Panc1 (cell line): ENCODE measurements around the gene AP5B1. TPM values are rescaled to one million over a fixed set of nuclear protein-coding genes. Genes with fewer than 3 reads are reported as not detected.
"Not testable (repeated sequence)": the region's sequence is repeated elsewhere in the genome, so short reads cannot be mapped to it uniquely, and the experiment has no call there.

ENCODE experiments used
- ATAC-seq: fragments of 200-7000 bp; cut with Tn5 transposase; 2 replicates; pipeline ENCODE4 v1.9.1; 2020; ENCODE audit warnings: mild to moderate bottlenecking, moderate library complexity
- BruUV-seq: library from RNA; stranded (reverse); fragments of 400-500 nt; replicated peaks from 2 replicates; lab custom pipeline; 2021; lab: Mats Ljungman, UMichigan
- CTCF ChIA-PET: fragments of 300-600 bp; sonication (Branson Sonifier 250); formaldehyde crosslinking; loops from one replicate; lab custom pipeline; 2022; ENCODE audit warnings: antibody characterized with exemption; lab: Charles Lee
- POLR2A ChIA-PET: fragments of 300-600 bp; sonication (Branson Sonifier 250); formaldehyde crosslinking; loops from one replicate; lab custom pipeline; 2022; ENCODE audit warnings: antibody characterized with exemption; lab: Charles Lee
- DNase-seq: peaks from one replicate; pipeline ENCODE4 v3.0.0-alpha.2; 2010; ENCODE audit warnings: low read depth, low spot score
- H3K27ac ChIP-seq: 2 replicates; pipeline ENCODE4 v1.5.1; 2011; ENCODE audit warnings: mild to moderate bottlenecking, low read length, inconsistent platforms
- H3K27me3 ChIP-seq: fragments of 200-500 bp; sonication (Bioruptor generic); 2 replicates; pipeline ENCODE4 v1.6.0; 2014; ENCODE audit warnings: low read length, inconsistent platforms; ENCODE audit not compliant: control insufficient read depth, insufficient read depth
- H3K36me3 ChIP-seq: fragments of 200-500 bp; sonication (Bioruptor generic); 2 replicates; pipeline ENCODE4 v1.5.1; 2014; ENCODE audit warnings: inconsistent platforms, mild to moderate bottlenecking, low read length, moderate library complexity; ENCODE audit not compliant: control insufficient read depth, insufficient read depth
- H3K4me1 ChIP-seq: 2 replicates; pipeline ENCODE4 v1.5.1; 2011; ENCODE audit warnings: inconsistent platforms, mild to moderate bottlenecking, low read length, moderate library complexity; ENCODE audit not compliant: control insufficient read depth, insufficient read depth
- H3K4me3 ChIP-seq, 2 experiments: 2 replicates each; pipeline ENCODE4 v1.5.1; 2011 to 2012; ENCODE audit warnings: low read depth in 2 of 2, low read length in 2 of 2, mild to moderate bottlenecking in 2 of 2, inconsistent platforms in 1 of 2, moderate library complexity in 1 of 2
- H3K9me3 ChIP-seq: fragments of 200-500 bp; sonication (Bioruptor generic); 2 replicates; pipeline ENCODE4 v1.5.1; 2014; ENCODE audit warnings: low read depth, mild to moderate bottlenecking, inconsistent platforms, low read length, moderate library complexity; ENCODE audit not compliant: control insufficient read depth, insufficient read depth
- CTCF ChIP-seq: fragments of 450-650 bp; IDR thresholded peaks from 2 replicates; pipeline ENCODE4 v1.5.1; 2017; ENCODE audit warnings: mild to moderate bottlenecking
- POLR2AphosphoS5 ChIP-seq: IDR thresholded peaks from 2 replicates; pipeline ENCODE4 v1.6.1; 2012; ENCODE audit warnings: mild to moderate bottlenecking, low read depth, low read length, moderate library complexity
- SIN3A ChIP-seq: IDR thresholded peaks from 2 replicates; pipeline ENCODE4 v1.6.1; 2012; ENCODE audit warnings: low read depth, mild to moderate bottlenecking, low read length, moderate library complexity, borderline replicate concordance; ENCODE audit not compliant: insufficient read depth
- TCF7L2 ChIP-seq: IDR thresholded peaks from 2 replicates; pipeline ENCODE4 v1.6.1; 2011; ENCODE audit warnings: mild to moderate bottlenecking, low read depth, low read length, inconsistent platforms
- in situ Hi-C: cut with HindIII; loops from 2 replicates; pipeline ENCODE4 v1.10.0; 2016; ENCODE audit warnings: low sequenced_read_pairs, low pct_unique_long_range_greater_than_20kb
- intact Hi-C: fragments of 100-400 bp; cut with micrococcal nuclease; formaldehyde crosslinking; loops from one replicate; pipeline ENCODE4 v1.10.0; 2022; ENCODE audit not compliant: unreplicated experiment
- total RNA-seq: library from RNA; stranded (reverse); gene quantifications from one replicate; pipeline ENCODE4 v1.2.1, GENCODE V29; 2021; ENCODE audit not compliant: unreplicated experiment
- TF ChIP-seq, protein P1 (sequence below), 2 experiments: IDR thresholded peaks; 2 replicates each; pipeline ENCODE4 v1.6.1; 2011 to 2012; ENCODE audit warnings: low read depth in 2 of 2, control low read depth in 1 of 2, low read length in 1 of 2, mild to moderate bottlenecking in 1 of 2, moderate library complexity in 1 of 2; ENCODE audit not compliant: insufficient read depth in 1 of 2

The AP5B1 gene
- total RNA-seq, 1 experiment from 2014 or later: 35.0 TPM

DNA sequence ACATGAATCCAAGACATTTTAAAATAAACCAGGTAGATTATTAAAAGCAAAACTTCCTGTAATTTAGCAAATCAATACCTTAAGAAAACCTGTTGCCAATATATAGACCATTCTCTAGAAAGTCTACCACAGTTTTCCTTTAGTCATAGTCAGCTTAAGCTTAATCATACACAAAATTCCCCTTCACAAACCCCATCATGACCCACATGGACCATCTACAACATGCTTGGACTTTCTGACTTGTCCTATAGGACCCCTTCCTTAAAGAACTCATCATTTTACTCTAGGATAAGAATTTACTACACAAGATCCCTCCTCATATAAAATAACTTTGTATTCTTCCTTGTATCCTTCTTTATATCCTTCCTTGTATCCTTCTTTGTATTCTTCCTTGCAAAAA, 44.0 kb downstream of the AP5B1 start:
- Histone ChIP-seq H3K4me1 (no peaks in the 10 kb centered on the region), H3K27ac (no peak overlapping the region), H3K9me3 (peaks cover 9% of the 10 kb centered on the region), H3K36me3 (no peaks in the 10 kb centered on the region), H3K4me3 (no peak overlapping the region), H3K27me3 (no peaks in the 10 kb centered on the region)
- in situ Hi-C loops (no loop called here), intact Hi-C loops (no loop called here)
- TF ChIP-seq POLR2AphosphoS5: no peak
- TF ChIP-seq SIN3A: no peak
- TF ChIP-seq, protein P1, sequence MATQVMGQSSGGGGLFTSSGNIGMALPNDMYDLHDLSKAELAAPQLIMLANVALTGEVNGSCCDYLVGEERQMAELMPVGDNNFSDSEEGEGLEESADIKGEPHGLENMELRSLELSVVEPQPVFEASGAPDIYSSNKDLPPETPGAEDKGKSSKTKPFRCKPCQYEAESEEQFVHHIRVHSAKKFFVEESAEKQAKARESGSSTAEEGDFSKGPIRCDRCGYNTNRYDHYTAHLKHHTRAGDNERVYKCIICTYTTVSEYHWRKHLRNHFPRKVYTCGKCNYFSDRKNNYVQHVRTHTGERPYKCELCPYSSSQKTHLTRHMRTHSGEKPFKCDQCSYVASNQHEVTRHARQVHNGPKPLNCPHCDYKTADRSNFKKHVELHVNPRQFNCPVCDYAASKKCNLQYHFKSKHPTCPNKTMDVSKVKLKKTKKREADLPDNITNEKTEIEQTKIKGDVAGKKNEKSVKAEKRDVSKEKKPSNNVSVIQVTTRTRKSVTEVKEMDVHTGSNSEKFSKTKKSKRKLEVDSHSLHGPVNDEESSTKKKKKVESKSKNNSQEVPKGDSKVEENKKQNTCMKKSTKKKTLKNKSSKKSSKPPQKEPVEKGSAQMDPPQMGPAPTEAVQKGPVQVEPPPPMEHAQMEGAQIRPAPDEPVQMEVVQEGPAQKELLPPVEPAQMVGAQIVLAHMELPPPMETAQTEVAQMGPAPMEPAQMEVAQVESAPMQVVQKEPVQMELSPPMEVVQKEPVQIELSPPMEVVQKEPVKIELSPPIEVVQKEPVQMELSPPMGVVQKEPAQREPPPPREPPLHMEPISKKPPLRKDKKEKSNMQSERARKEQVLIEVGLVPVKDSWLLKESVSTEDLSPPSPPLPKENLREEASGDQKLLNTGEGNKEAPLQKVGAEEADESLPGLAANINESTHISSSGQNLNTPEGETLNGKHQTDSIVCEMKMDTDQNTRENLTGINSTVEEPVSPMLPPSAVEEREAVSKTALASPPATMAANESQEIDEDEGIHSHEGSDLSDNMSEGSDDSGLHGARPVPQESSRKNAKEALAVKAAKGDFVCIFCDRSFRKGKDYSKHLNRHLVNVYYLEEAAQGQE (IDR thresholded peaks at IDR 0.05; ENCODE audit: insufficient read depth in 1 of 2, low read depth in 2 of 2, low read length in 1 of 2): no peak
- no peak for TF ChIP-seq CTCF
- ATAC-seq: no peak
- ChIA-PET CTCF (no interaction called here), POLR2A (interaction anchor here (0.7 kb wide), 1 partner anchor 34 kb away, joined by 4 read pairs; no protein-coding TSS in a partner anchor)
- DNase-seq: no peak
- BruUV-seq: no TSS peak

GRCh38 chr11:65735111-65735510, 45.7 kb downstream of the AP5B1 start:
- H3K36me3 ChIP-seq, intact Hi-C loops, in situ Hi-C loops, DNase-seq, ATAC-seq, H3K4me3 ChIP-seq, BruUV-seq, CTCF ChIA-PET, POLR2A ChIA-PET, H3K4me1 ChIP-seq, H3K9me3 ChIP-seq, H3K27me3 ChIP-seq, H3K27ac ChIP-seq: not testable (repeated sequence)

DNA sequence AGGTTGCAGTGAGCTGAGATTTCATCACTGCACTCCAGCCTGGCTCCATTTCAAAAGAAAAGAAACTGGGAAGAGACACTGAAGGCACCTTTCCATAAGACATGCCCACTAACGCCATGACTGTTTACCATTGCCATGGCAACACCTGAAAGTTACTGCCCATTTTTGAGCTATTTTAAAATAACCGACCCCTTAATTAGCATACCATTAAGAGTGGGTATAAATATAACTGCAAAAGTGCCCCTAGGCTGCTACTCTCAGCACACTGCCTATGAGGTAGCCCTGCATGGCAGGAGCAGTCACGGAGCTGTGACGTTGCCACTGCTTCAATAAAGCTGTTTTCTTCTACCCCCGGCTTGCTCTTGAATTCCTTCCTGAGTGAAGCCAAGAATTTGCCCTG, 50.3 kb downstream of the AP5B1 start:
- no peak for TF ChIP-seq CTCF
- TF ChIP-seq SIN3A: no peak
- TF ChIP-seq POLR2AphosphoS5: no peak
- TF ChIP-seq TCF7L2: no peak
- TF ChIP-seq, protein P1 (IDR thresholded peaks at IDR 0.05; ENCODE audit: insufficient read depth in 1 of 2, low read depth in 2 of 2, low read length in 1 of 2): no peak
- CTCF ChIA-PET: interaction anchor here (0.6 kb wide), 1 partner anchor 19 kb away, joined by 11 read pairs; no protein-coding TSS in a partner anchor
- Histone ChIP-seq H3K27ac (no peak overlapping the region), H3K4me1 (no peaks in the 10 kb centered on the region), H3K27me3 (no peaks in the 10 kb centered on the region), H3K36me3 (no peaks in the 10 kb centered on the region), H3K4me3 (no peak overlapping the region), H3K9me3 (no peaks in the 10 kb centered on the region; the same call in 1 of the 2 replicates)
- intact Hi-C loops (no loop called here), in situ Hi-C loops (no loop called here)
- no TSS peak for BruUV-seq
- POLR2A ChIA-PET: no interaction called here
- no peak for ATAC-seq
- no peak for DNase-seq
